Panc1 (cell line): ENCODE data around the gene PIK3R6. TPM values are rescaled to one million over a fixed set of nuclear protein-coding genes. Genes with fewer than 3 reads are reported as not detected.

ENCODE experiments used
- ATAC-seq: fragments of 200-7000 bp; cut with Tn5 transposase; 2 replicates; pipeline ENCODE4 v1.9.1; 2020; ENCODE audit warnings: mild to moderate bottlenecking, moderate library complexity
- BruUV-seq: library from RNA; stranded (reverse); fragments of 400-500 nt; replicated peaks from 2 replicates; lab custom pipeline; 2021; lab: Mats Ljungman, UMichigan
- CTCF ChIA-PET: fragments of 300-600 bp; sonication (Branson Sonifier 250); formaldehyde crosslinking; loops from one replicate; lab custom pipeline; 2022; ENCODE audit warnings: antibody characterized with exemption; lab: Charles Lee
- POLR2A ChIA-PET: fragments of 300-600 bp; sonication (Branson Sonifier 250); formaldehyde crosslinking; loops from one replicate; lab custom pipeline; 2022; ENCODE audit warnings: antibody characterized with exemption; lab: Charles Lee
- DNase-seq: peaks from one replicate; pipeline ENCODE4 v3.0.0-alpha.2; 2010; ENCODE audit warnings: low read depth, low spot score
- H3K27ac ChIP-seq: 2 replicates; pipeline ENCODE4 v1.5.1; 2011; ENCODE audit warnings: mild to moderate bottlenecking, low read length, inconsistent platforms
- H3K27me3 ChIP-seq: fragments of 200-500 bp; sonication (Bioruptor generic); 2 replicates; pipeline ENCODE4 v1.6.0; 2014; ENCODE audit warnings: low read length, inconsistent platforms; ENCODE audit not compliant: control insufficient read depth, insufficient read depth
- H3K36me3 ChIP-seq: fragments of 200-500 bp; sonication (Bioruptor generic); 2 replicates; pipeline ENCODE4 v1.5.1; 2014; ENCODE audit warnings: inconsistent platforms, mild to moderate bottlenecking, low read length, moderate library complexity; ENCODE audit not compliant: control insufficient read depth, insufficient read depth
- H3K4me1 ChIP-seq: 2 replicates; pipeline ENCODE4 v1.5.1; 2011; ENCODE audit warnings: inconsistent platforms, mild to moderate bottlenecking, low read length, moderate library complexity; ENCODE audit not compliant: control insufficient read depth, insufficient read depth
- H3K4me3 ChIP-seq, 2 experiments: 2 replicates each; pipeline ENCODE4 v1.5.1; 2011 to 2012; ENCODE audit warnings: low read depth in 2 of 2, low read length in 2 of 2, mild to moderate bottlenecking in 2 of 2, inconsistent platforms in 1 of 2, moderate library complexity in 1 of 2
- H3K9me3 ChIP-seq: fragments of 200-500 bp; sonication (Bioruptor generic); 2 replicates; pipeline ENCODE4 v1.5.1; 2014; ENCODE audit warnings: low read depth, mild to moderate bottlenecking, inconsistent platforms, low read length, moderate library complexity; ENCODE audit not compliant: control insufficient read depth, insufficient read depth
- POLR2AphosphoS5 ChIP-seq: IDR thresholded peaks from 2 replicates; pipeline ENCODE4 v1.6.1; 2012; ENCODE audit warnings: mild to moderate bottlenecking, low read depth, low read length, moderate library complexity
- SIN3A ChIP-seq: IDR thresholded peaks from 2 replicates; pipeline ENCODE4 v1.6.1; 2012; ENCODE audit warnings: low read depth, mild to moderate bottlenecking, low read length, moderate library complexity, borderline replicate concordance; ENCODE audit not compliant: insufficient read depth
- TCF7L2 ChIP-seq: IDR thresholded peaks from 2 replicates; pipeline ENCODE4 v1.6.1; 2011; ENCODE audit warnings: mild to moderate bottlenecking, low read depth, low read length, inconsistent platforms
- in situ Hi-C: cut with HindIII; loops from 2 replicates; pipeline ENCODE4 v1.10.0; 2016; ENCODE audit warnings: low sequenced_read_pairs, low pct_unique_long_range_greater_than_20kb
- intact Hi-C: fragments of 100-400 bp; cut with micrococcal nuclease; formaldehyde crosslinking; loops from one replicate; pipeline ENCODE4 v1.10.0; 2022; ENCODE audit not compliant: unreplicated experiment
- total RNA-seq: library from RNA; stranded (reverse); gene quantifications from one replicate; pipeline ENCODE4 v1.2.1, GENCODE V29; 2021; ENCODE audit not compliant: unreplicated experiment
- TF ChIP-seq, protein P1 (sequence below): fragments of 450-650 bp; IDR thresholded peaks from 2 replicates; pipeline ENCODE4 v1.5.1; 2017; ENCODE audit warnings: mild to moderate bottlenecking
- TF ChIP-seq, protein P2 (sequence below), 2 experiments: IDR thresholded peaks; 2 replicates each; pipeline ENCODE4 v1.6.1; 2011 to 2012; ENCODE audit warnings: low read depth in 2 of 2, control low read depth in 1 of 2, low read length in 1 of 2, mild to moderate bottlenecking in 1 of 2, moderate library complexity in 1 of 2; ENCODE audit not compliant: insufficient read depth in 1 of 2

PIK3R6 gene
- total RNA-seq, 1 experiment from 2014 or later: not detected

DNA sequence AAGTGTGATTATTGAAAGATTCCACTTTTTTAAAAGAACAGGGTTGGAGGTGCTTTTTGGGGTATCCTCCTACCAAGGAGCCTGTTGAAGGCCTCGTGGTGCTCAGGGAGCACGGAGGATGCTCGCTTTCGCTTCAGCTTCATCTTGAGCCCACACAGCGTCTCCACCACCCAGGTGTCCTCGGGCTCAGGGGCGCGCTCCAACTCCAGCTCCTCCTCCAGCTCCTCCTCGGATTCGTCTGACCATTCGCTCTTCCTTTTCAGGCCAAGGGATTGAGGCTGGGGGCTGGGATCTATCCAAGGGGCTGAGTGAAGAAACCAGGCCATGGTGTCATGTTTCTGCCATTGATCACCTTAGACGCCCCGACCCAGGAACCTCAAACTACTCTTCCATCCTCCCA, 110.3 kb downstream of the PIK3R6 start:
- POLR2A ChIA-PET: no interaction called here
- Histone ChIP-seq H3K27ac (no peak overlapping the region), H3K36me3 (no peaks in the 10 kb centered on the region), H3K9me3 (no peaks in the 10 kb centered on the region), H3K4me3 (no peak overlapping the region), H3K27me3 (peaks cover 14% of the 10 kb centered on the region), H3K4me1 (no peaks in the 10 kb centered on the region)
- DNase-seq: no peak
- in situ Hi-C loops: no loop called here
- CTCF ChIA-PET: interaction anchor here (0.7 kb wide), 1 partner anchor 331 kb away, joined by 3 read pairs; no protein-coding TSS in a partner anchor
- TF ChIP-seq SIN3A: no peak
- TF ChIP-seq, protein P1, sequence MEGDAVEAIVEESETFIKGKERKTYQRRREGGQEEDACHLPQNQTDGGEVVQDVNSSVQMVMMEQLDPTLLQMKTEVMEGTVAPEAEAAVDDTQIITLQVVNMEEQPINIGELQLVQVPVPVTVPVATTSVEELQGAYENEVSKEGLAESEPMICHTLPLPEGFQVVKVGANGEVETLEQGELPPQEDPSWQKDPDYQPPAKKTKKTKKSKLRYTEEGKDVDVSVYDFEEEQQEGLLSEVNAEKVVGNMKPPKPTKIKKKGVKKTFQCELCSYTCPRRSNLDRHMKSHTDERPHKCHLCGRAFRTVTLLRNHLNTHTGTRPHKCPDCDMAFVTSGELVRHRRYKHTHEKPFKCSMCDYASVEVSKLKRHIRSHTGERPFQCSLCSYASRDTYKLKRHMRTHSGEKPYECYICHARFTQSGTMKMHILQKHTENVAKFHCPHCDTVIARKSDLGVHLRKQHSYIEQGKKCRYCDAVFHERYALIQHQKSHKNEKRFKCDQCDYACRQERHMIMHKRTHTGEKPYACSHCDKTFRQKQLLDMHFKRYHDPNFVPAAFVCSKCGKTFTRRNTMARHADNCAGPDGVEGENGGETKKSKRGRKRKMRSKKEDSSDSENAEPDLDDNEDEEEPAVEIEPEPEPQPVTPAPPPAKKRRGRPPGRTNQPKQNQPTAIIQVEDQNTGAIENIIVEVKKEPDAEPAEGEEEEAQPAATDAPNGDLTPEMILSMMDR: no peak
- no peak for TF ChIP-seq POLR2AphosphoS5
- TF ChIP-seq TCF7L2: no peak
- TF ChIP-seq, protein P2, sequence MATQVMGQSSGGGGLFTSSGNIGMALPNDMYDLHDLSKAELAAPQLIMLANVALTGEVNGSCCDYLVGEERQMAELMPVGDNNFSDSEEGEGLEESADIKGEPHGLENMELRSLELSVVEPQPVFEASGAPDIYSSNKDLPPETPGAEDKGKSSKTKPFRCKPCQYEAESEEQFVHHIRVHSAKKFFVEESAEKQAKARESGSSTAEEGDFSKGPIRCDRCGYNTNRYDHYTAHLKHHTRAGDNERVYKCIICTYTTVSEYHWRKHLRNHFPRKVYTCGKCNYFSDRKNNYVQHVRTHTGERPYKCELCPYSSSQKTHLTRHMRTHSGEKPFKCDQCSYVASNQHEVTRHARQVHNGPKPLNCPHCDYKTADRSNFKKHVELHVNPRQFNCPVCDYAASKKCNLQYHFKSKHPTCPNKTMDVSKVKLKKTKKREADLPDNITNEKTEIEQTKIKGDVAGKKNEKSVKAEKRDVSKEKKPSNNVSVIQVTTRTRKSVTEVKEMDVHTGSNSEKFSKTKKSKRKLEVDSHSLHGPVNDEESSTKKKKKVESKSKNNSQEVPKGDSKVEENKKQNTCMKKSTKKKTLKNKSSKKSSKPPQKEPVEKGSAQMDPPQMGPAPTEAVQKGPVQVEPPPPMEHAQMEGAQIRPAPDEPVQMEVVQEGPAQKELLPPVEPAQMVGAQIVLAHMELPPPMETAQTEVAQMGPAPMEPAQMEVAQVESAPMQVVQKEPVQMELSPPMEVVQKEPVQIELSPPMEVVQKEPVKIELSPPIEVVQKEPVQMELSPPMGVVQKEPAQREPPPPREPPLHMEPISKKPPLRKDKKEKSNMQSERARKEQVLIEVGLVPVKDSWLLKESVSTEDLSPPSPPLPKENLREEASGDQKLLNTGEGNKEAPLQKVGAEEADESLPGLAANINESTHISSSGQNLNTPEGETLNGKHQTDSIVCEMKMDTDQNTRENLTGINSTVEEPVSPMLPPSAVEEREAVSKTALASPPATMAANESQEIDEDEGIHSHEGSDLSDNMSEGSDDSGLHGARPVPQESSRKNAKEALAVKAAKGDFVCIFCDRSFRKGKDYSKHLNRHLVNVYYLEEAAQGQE (IDR thresholded peaks at IDR 0.05; ENCODE audit: insufficient read depth in 1 of 2, low read depth in 2 of 2, low read length in 1 of 2): no peak
- intact Hi-C loops: no loop called here
- ATAC-seq: no peak
- BruUV-seq: no TSS peak

DNA sequence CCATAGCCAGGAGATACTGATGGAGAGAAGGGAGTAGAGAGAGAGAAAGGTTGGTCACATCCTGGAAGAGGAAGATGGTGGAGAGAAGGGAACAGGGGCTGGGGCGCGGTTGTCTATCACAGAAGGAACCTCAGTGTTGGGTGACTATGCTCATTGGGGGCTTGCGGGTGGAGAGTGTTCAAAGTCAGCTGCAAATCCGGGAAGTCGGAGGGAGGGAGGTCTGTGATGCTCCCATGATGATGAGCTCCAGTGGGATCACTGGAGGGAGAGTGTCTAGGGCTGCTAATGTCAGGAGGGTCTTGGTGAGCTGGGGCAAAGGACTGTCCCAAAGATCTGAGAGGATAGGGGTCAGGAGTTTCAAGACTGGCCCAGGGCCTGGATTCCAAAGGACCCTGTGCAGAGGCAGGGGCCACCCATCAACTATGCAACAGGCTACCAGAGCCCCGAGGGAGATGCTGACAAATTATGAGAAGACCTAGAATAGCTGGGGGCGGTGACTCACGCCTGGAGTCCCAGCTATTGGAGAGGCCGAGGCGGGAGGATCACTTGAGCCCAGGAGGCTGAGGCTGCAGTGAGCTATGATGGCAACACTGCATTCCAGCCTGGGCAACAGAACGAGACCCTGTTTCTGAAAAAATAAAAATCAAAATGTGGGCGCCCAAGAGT, 111.8 kb downstream of the PIK3R6 start:
- no peak for DNase-seq
- in situ Hi-C loops (no loop called here), intact Hi-C loops (no loop called here)
- no peaks in the 10 kb centered on the region for H3K9me3 ChIP-seq
- H3K4me1 ChIP-seq: no peaks in the 10 kb centered on the region
- no peaks in the 10 kb centered on the region for H3K36me3 ChIP-seq
- peaks cover 17% of the 10 kb centered on the region; the same call in 1 of the 2 replicates for H3K27me3 ChIP-seq
- POLR2A ChIA-PET: no interaction called here
- H3K4me3 ChIP-seq: no peak overlapping the region
- no peak for ATAC-seq
- BruUV-seq: no TSS peak
- TF ChIP-seq TCF7L2 (no peak), POLR2AphosphoS5 (no peak), SIN3A (no peak)
- TF ChIP-seq, protein P2 (IDR thresholded peaks at IDR 0.05; ENCODE audit: insufficient read depth in 1 of 2, low read depth in 2 of 2, low read length in 1 of 2): no peak
- TF ChIP-seq, protein P1: no peak
- CTCF ChIA-PET: no interaction called here
- H3K27ac ChIP-seq: no peak overlapping the region
